Liver (tissue), 3 donors: ENCODE data around the gene FAM193A.

Experiments
- EGR1 ChIP-seq, 2 donors: IDR thresholded peaks; 2 replicates each; pipeline ENCODE4 v1.6.1; 2016 to 2018; ENCODE audit warnings: antibody characterized with exemption in 2 of 2, low read depth in 2 of 2
- HNF4G ChIP-seq: IDR thresholded peaks from 2 replicates; pipeline ENCODE4 v1.6.1; 2016; ENCODE audit warnings: antibody characterized with exemption
- JUND ChIP-seq, 2 donors: IDR thresholded peaks; 2 replicates each; pipeline ENCODE4 v1.6.1; 2016; ENCODE audit warnings: antibody characterized with exemption in 2 of 2
- REST ChIP-seq: IDR thresholded peaks from 2 replicates; pipeline ENCODE4 v1.6.1; 2016; ENCODE audit warnings: antibody characterized with exemption, mild to moderate bottlenecking
- RXRA ChIP-seq, 2 donors: IDR thresholded peaks; 2 replicates each; pipeline ENCODE4 v1.6.1; 2017 to 2018; ENCODE audit warnings: antibody characterized with exemption in 2 of 2, mild to moderate bottlenecking in 1 of 2
- SP1 ChIP-seq: IDR thresholded peaks from 2 replicates; pipeline ENCODE4 v1.6.1; 2018; ENCODE audit warnings: antibody characterized with exemption, mild to moderate bottlenecking
- TAF1 ChIP-seq: conservative IDR thresholded peaks from 2 replicates; pipeline ENCODE4 v1.6.1; 2016; ENCODE audit warnings: antibody characterized with exemption, mild to moderate bottlenecking
- ZBTB33 ChIP-seq: IDR thresholded peaks from 2 replicates; pipeline ENCODE4 v1.6.1; 2016; ENCODE audit warnings: antibody characterized with exemption
- TF ChIP-seq, protein P1 (sequence below): fragments of 150-350 bp; IDR thresholded peaks from 2 replicates; pipeline ENCODE4 v1.5.1; 2017; ENCODE audit warnings: improper control_type of control experiment, low read depth, low read length; ENCODE audit not compliant: missing input control
- TF ChIP-seq, protein P2 (sequence below): IDR thresholded peaks from 2 replicates; pipeline ENCODE4 v1.6.1; 2016; ENCODE audit warnings: antibody characterized with exemption
- donor health status: healthy.
- donor health status: healthy.

- TF ChIP-seq HNF4G (no peak), TAF1 (no peak), SP1 (no peak), RXRA (IDR thresholded peaks at IDR 0.05) (no peak), JUND (IDR thresholded peaks at IDR 0.05) (no peak), ZBTB33 (no peak), EGR1 (IDR thresholded peaks at IDR 0.05; ENCODE audit: low read depth in 2 of 2) (no peak), REST (no peak)
- TF ChIP-seq, protein P1, sequence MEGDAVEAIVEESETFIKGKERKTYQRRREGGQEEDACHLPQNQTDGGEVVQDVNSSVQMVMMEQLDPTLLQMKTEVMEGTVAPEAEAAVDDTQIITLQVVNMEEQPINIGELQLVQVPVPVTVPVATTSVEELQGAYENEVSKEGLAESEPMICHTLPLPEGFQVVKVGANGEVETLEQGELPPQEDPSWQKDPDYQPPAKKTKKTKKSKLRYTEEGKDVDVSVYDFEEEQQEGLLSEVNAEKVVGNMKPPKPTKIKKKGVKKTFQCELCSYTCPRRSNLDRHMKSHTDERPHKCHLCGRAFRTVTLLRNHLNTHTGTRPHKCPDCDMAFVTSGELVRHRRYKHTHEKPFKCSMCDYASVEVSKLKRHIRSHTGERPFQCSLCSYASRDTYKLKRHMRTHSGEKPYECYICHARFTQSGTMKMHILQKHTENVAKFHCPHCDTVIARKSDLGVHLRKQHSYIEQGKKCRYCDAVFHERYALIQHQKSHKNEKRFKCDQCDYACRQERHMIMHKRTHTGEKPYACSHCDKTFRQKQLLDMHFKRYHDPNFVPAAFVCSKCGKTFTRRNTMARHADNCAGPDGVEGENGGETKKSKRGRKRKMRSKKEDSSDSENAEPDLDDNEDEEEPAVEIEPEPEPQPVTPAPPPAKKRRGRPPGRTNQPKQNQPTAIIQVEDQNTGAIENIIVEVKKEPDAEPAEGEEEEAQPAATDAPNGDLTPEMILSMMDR = no peak
- TF ChIP-seq, protein P2, sequence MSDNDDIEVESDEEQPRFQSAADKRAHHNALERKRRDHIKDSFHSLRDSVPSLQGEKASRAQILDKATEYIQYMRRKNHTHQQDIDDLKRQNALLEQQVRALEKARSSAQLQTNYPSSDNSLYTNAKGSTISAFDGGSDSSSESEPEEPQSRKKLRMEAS = no peak
Observed at GRCh38 chr4:2551118-2551517, 14.7 kb downstream of the FAM193A start.
